HG02623 (cell line): ENCODE results near the gene SORL1.

Source experiments
- ATAC-seq: cut with Tn5 transposase; IDR thresholded peaks from one replicate; pipeline ENCODE4 v1.9.1; 2021; ENCODE audit warnings: moderate library complexity; ENCODE audit not compliant: unreplicated experiment

SORL1 gene

GRCh38 chr11:121426476-121427399, 25.4 kb upstream of the SORL1 start:
- no peak for ATAC-seq

GRCh38 chr11:121427400-121427744, 24.7 kb upstream of the SORL1 start:
- no peak for ATAC-seq

GRCh38 chr11:121429556-121429955, 22.6 kb upstream of the SORL1 start:
- no peak for ATAC-seq

DNA sequence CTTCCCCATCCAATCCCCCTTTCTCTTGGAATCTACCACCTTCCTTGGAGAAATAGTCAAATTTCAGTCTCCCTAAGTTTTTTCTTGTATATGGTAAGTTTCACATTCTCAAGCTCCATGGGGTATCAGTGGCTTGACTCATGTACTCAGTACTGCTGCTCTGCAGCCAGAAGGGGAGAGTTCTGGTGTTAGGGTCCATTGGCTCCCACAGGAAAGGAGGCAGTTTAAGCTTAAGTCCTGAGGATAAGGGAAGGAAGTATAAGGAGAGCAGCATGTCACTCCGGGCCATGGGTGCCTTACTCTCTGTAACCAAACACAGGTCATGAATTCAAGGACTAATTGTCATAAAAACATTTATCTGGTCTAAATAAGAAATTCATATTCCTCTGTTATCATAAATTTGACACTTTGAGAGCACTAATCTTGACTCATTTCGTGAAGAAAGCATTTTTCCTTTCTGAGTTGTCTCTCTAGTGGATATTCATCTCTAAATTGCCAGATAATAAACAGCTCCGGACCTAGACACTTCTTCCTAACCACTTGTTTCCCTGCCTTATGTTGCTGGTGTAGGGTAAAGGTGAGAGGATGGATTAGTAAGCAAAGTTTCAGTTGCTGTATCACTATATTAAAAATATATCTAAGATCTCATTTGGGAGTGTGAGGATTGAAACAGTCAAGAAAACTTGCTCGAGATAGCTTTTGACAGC, 20.1 kb upstream of the SORL1 start:
- ATAC-seq: no peak

GRCh38 chr11:121435132-121435531, 17.0 kb upstream of the SORL1 start:
- no peak for ATAC-seq

DNA sequence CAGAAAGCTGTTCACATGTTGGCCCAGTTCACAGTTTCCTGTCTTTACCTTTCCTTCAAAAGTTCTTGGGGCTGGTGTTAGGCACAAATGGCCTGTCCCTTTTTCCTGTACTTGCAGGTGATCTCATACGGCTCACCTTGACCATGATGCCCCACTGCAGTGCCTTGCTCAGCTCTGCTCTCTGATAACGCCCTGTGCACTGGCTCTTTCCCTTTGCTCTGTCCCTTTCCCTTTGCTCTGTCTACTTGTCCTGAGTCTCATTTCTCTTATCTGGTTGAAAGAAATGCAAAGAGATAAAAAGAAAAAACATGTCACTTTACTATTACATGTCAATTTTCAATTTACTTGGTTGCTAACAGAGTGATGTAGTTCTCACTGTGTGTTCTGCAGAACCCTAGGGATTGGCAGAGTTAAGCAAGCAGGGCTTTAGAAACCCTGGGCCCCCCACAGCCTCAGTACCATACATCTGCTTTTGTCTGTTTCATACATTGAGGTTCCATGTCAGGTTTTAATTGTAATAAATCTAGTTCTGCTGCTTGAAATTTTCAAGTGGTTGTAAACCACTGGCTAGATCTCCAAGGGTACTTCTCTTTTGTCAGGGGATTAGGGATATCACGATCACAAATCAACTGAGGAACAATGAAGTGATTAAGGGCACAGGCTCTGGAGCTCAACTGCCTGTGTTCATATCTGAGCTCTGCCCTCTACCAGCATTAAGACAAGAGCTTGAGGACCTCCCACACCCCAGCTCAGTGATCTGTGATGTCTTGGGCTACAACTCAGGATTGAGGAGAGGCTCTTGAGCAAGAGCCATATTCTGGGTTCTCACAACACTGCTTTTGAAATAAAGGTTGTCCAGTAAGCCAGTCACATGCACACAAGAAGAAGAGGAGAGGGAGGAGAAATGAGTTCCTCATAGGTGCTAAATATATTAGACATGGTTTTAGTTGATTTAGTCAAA, 16.3 kb upstream of the SORL1 start:
- no peak for ATAC-seq

GRCh38 chr11:121437018-121437685, 15.0 kb upstream of the SORL1 start:
- ATAC-seq: no peak

GRCh38 chr11:121437686-121438078, 14.4 kb upstream of the SORL1 start:
- ATAC-seq: no peak

DNA sequence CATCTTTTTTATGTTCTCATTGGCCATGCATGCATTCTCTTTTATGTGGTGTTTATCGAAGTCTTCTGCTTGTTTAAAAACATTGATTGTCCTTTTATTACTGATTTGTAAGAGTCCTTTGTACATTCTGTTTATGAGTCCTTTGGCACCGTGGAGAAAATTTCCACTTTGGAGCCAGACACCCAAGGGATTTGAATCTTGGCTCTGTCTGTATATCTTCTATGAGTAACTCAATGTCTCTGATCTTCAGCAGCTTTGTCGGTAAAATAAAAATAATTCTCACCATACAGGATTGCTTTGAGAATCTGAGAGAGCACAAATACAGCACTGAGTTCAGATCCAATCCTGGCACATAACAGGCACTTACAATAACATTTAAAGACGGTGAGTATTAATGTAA, 12.8 kb upstream of the SORL1 start:
- ATAC-seq: no peak

GRCh38 chr11:121439759-121440158, 12.4 kb upstream of the SORL1 start:
- no peak for ATAC-seq

- ATAC-seq: no peak
These were observed 10.6 kb upstream of the SORL1 start for GRCh38 chr11:121441521-121441920.

DNA sequence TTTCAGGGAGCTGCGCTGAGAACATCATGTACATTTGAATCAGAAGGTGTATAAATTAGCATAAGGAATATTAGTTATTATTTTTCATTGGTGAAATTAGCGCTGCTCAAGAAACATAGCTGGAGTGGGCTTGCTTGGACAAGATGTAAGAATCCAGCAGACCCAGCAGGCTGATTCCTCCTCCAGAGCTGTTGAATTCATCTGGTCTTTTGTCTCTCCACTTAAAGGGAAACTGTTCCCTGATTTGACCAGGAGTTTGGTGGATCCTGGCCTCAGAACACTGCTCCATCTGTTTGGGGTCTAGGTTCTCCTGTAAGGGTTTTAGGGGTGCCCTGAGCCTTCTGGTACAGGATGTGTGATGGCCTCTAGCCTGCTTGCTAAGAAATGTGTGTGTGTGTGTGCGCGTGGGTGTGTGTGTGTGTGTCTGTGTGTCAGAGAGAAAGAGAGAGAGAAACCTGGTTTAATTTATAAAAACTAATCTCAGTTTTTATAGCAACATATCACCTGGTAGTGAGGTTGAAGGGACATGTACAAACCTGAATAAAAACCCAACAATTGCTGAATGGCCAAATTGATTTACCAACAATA, 8.3 kb upstream of the SORL1 start:
- ATAC-seq: no peak

DNA sequence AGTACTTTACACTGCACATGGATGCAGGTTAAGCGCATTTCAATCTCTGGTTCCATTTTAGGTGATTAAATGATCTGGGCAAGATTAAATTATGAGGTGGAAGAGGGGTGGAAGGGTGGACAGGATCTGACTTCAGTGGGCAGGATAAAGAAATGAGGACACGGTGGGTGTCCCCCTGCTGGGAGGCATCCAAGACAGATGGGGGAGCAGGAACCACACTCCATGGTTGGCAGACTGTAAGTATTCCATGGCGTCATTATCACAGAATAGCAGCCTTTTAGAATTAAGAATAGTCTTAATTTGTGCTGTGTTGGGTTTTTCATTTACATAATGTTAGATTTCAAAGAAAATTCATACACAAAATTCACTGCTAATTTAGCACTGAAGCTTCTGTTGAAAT, 7.6 kb upstream of the SORL1 start:
- no peak for ATAC-seq

DNA sequence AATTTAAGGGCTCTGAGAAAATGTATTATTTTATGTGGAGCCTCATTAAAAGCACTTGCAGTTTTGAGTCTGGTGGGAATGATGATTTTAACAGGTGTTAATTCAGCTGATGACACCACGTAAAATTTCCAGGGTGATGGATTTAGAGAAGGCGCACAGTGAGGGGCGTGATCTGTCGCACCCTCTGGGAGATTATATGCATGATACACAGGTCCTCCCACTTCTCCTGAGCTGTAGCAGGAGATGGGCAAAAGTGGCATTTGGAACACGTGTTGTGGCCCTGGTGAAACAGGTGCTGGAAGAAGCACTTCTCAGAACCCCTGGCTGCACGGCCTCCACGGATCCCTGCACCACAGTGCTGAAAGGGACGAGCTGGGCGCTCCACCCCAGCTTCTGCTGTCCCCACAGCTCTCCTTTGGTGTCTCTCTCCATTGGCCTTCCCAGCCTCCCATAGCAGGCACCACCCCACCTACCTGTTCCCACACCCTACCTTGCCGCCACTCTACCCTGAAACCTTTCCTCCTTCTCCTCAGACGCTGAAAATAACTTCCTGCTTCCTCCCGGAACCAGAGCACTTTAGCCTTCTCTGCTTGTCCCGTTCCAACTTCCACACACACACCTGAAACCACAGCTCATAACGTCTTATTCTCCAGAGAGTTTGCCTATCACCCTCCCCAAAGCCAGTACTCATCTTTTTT, 6.9 kb upstream of the SORL1 start:
- ATAC-seq: no peak

GRCh38 chr11:121446752-121447156, 5.4 kb upstream of the SORL1 start:
- ATAC-seq: no peak

DNA sequence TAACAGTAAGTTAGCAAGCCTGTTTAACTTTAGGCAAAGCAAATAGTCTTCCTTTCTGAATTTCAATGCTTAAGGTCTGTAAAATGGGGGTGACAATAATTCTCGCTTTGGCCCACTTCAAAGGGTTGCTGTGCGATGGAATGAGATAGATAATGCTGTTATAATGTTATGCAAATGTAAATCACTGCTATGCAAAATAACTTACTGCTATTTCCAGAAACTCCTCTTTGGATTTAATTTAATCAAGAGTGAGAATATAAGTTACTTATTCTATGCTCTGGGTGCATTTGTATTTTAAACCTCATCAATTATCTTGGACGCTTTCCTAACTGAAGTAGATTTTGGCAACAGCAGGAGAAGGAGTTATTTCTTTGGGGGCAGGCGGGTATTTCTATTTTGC, 4.1 kb upstream of the SORL1 start:
- no peak for ATAC-seq

GRCh38 chr11:121448431-121448941, 3.6 kb upstream of the SORL1 start:
- ATAC-seq: no peak

DNA sequence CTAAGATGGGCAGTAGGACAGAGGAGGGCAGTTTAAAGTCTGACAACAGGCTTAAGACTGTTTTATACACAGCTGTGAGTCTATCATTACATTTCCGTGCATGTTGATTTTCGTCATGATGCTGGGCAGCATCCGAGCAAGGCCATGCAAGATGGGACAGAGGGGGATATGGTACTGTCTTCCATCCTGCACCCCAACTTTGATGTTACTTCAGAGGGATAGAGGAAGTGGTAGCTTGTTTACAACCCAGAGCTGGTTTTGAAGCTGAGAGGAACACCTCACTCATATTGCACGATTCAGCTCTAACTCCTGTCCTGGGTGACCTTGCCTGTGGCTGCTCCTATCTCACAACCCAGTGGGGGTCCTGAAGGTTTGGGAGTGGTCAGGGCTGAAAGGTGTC, 3.0 kb upstream of the SORL1 start:
- no peak for ATAC-seq

- ATAC-seq: no peak
These were observed 2.5 kb upstream of the SORL1 start for GRCh38 chr11:121449626-121450025.

- no peak for ATAC-seq
These were observed 1.7 kb upstream of the SORL1 start for GRCh38 chr11:121450401-121450800.
